WTC11 (cell line): ENCODE measurements around the gene TNS4.

Experiments used
- ATF3 ChIP-seq: sonication (generic); formaldehyde crosslinking; conservative IDR thresholded peaks from 2 replicates; pipeline ENCODE4 v1.8.1; 2022; ENCODE audit warnings: mild to moderate bottlenecking, missing genetic modification reagents
- CBFB ChIP-seq: sonication (generic); formaldehyde crosslinking; IDR thresholded peaks from 2 replicates; pipeline ENCODE4 v1.8.1; 2022; ENCODE audit warnings: mild to moderate bottlenecking, low read depth, missing genetic modification reagents
- CTCF ChIP-seq: fragments of 200-600 bp; IDR thresholded peaks from 2 replicates; pipeline ENCODE4 v1.8.0; 2022; ENCODE audit warnings: antibody characterized with exemption
- FOXP4 ChIP-seq: sonication (generic); formaldehyde crosslinking; IDR thresholded peaks from 2 replicates; pipeline ENCODE4 v1.8.0; 2022; ENCODE audit warnings: mild to moderate bottlenecking, missing genetic modification reagents
- GABPB1 ChIP-seq: sonication (generic); formaldehyde crosslinking; IDR thresholded peaks from 2 replicates; pipeline ENCODE4 v1.8.1; 2023; ENCODE audit warnings: mild to moderate bottlenecking, missing genetic modification reagents
- HMGXB4 ChIP-seq: sonication (generic); formaldehyde crosslinking; IDR thresholded peaks from 2 replicates; pipeline ENCODE4 v1.8.1; 2023; ENCODE audit warnings: mild to moderate bottlenecking, moderate library complexity, missing genetic modification reagents
- NFYB ChIP-seq: sonication (generic); formaldehyde crosslinking; conservative IDR thresholded peaks from 2 replicates; pipeline ENCODE4 v1.8.0; 2022; ENCODE audit warnings: low read depth, missing genetic modification reagents
- NR2C2 ChIP-seq: sonication (generic); formaldehyde crosslinking; IDR thresholded peaks from 2 replicates; pipeline ENCODE4 v1.8.0; 2022; ENCODE audit warnings: mild to moderate bottlenecking, missing genetic modification reagents
- SP1 ChIP-seq: sonication (generic); formaldehyde crosslinking; conservative IDR thresholded peaks from 2 replicates; pipeline ENCODE4 v1.8.1; 2022; ENCODE audit warnings: missing genetic modification reagents
- TP53 ChIP-seq: sonication (generic); formaldehyde crosslinking; IDR thresholded peaks from 2 replicates; pipeline ENCODE4 v1.8.1; 2023; ENCODE audit warnings: mild to moderate bottlenecking, missing genetic modification reagents
- USF1 ChIP-seq: sonication (generic); formaldehyde crosslinking; IDR thresholded peaks from 2 replicates; pipeline ENCODE4 v1.8.0; 2022; ENCODE audit warnings: mild to moderate bottlenecking, missing genetic modification reagents
- ZBTB21 ChIP-seq: sonication (generic); formaldehyde crosslinking; IDR thresholded peaks from 2 replicates; pipeline ENCODE4 v1.8.1; 2023; ENCODE audit warnings: mild to moderate bottlenecking, missing genetic modification reagents, borderline replicate concordance
- ZNF121 ChIP-seq: sonication (generic); formaldehyde crosslinking; IDR thresholded peaks from 2 replicates; pipeline ENCODE4 v1.8.0; 2023; ENCODE audit warnings: missing genetic modification reagents
- ZNF232 ChIP-seq: sonication (generic); formaldehyde crosslinking; IDR thresholded peaks from 2 replicates; pipeline ENCODE4 v1.8.0; 2022; ENCODE audit warnings: mild to moderate bottlenecking, missing genetic modification reagents

GRCh38 chr17:40535924-40536294 is 34.5 kb upstream of the TNS4 start:
- TF ChIP-seq ATF3 = no peak
- TF ChIP-seq USF1 (CRISPR knock-in tag) = no peak
- TF ChIP-seq TP53 (CRISPR knock-in tag) = no peak
- no peak for TF ChIP-seq SP1
- no peak for TF ChIP-seq NFYB (CRISPR knock-in tag)
- no peak for TF ChIP-seq ZNF232 (CRISPR knock-in tag)
- TF ChIP-seq GABPB1 (CRISPR knock-in tag) = no peak
- no peak for TF ChIP-seq CBFB
- TF ChIP-seq CTCF = no peak
- no peak for TF ChIP-seq NR2C2
- no peak for TF ChIP-seq ZNF121 (CRISPR knock-in tag)
- no peak for TF ChIP-seq HMGXB4 (CRISPR knock-in tag)
- TF ChIP-seq FOXP4 (CRISPR knock-in tag) = no peak
- no peak for TF ChIP-seq ZBTB21
